HG03469 (cell line): ENCODE results near the gene TMCC1.

ENCODE experiments used
- ATAC-seq: cut with Tn5 transposase; IDR thresholded peaks from one replicate; pipeline ENCODE4 v1.9.1; 2021; ENCODE audit warnings: mild to moderate bottlenecking, moderate library complexity, moderate number of reproducible peaks; ENCODE audit not compliant: unreplicated experiment

TMCC1 gene

GRCh38 chr3:129626744-129627349 is 266.7 kb downstream of the TMCC1 start:
- ATAC-seq: peak; percentile 86

GRCh38 chr3:129625072-129625874 is 268.2 kb downstream of the TMCC1 start:
- ATAC-seq: no peak

GRCh38 chr3:129624347-129625071 is 269.0 kb downstream of the TMCC1 start:
- ATAC-seq: no peak

- no peak for ATAC-seq
These were observed 269.9 kb downstream of the TMCC1 start for GRCh38 chr3:129623447-129624118.

GRCh38 chr3:129622933-129623332 is 270.6 kb downstream of the TMCC1 start:
- ATAC-seq: no peak

GRCh38 chr3:129622226-129622874 is 271.2 kb downstream of the TMCC1 start:
- ATAC-seq: no peak

GRCh38 chr3:129621626-129622225 is 271.8 kb downstream of the TMCC1 start:
- no peak for ATAC-seq

- no peak for ATAC-seq
These were observed 272.5 kb downstream of the TMCC1 start for GRCh38 chr3:129620828-129621559.

GRCh38 chr3:129619726-129620162 is 273.8 kb downstream of the TMCC1 start:
- no peak for ATAC-seq

GRCh38 chr3:129618901-129619671 is 274.4 kb downstream of the TMCC1 start:
- no peak for ATAC-seq

- no peak for ATAC-seq
These were observed 275.2 kb downstream of the TMCC1 start for GRCh38 chr3:129618186-129618820.

GRCh38 chr3:129617381-129618185 is 275.9 kb downstream of the TMCC1 start:
- ATAC-seq: no peak

- no peak for ATAC-seq
These were observed 276.8 kb downstream of the TMCC1 start for GRCh38 chr3:129616713-129617112.

GRCh38 chr3:129616291-129616690 is 277.2 kb downstream of the TMCC1 start:
- ATAC-seq: no peak

- no peak for ATAC-seq
These were observed 277.7 kb downstream of the TMCC1 start for GRCh38 chr3:129615751-129616281.

GRCh38 chr3:129614927-129615363 is 278.6 kb downstream of the TMCC1 start:
- no peak for ATAC-seq

GRCh38 chr3:129614435-129614834 is 279.1 kb downstream of the TMCC1 start:
- no peak for ATAC-seq
